Occipital lobe (tissue), 2 donors: ENCODE results near the gene CDC27. TPM values are rescaled to one million over a fixed set of nuclear protein-coding genes. Genes with fewer than 3 reads are reported as not detected.
"Not testable (repeated sequence)": the region's sequence is repeated elsewhere in the genome, so short reads cannot be mapped to it uniquely, and the experiment has no call there.

ENCODE experiments used
- DNase-seq: peaks from one replicate; lab custom pipeline; 2025; lab: John Stamatoyannopoulos, UW
- total RNA-seq: library from RNA; depleted of rRNA; stranded (reverse); fragments of >200 nt; gene quantifications from one replicate; pipeline ENCODE4 v1.2.3, GENCODE V29; 2014

CDC27 gene
- total RNA-seq = 168 TPM

GRCh38 chr17:47188876-47189731, at the start of gene CDC27:
TSS of gene CDC27 (minus strand) at chr17:47189295. CDS start at chr17:47189172, 123 bp downstream.
- peak; percentile 93 for DNase-seq

- DNase-seq = no peak
Observed at GRCh38 chr17:47238321-47239010, 49.4 kb upstream of the CDC27 start.

- no peak for DNase-seq
Observed at GRCh38 chr17:47237841-47238240, 48.7 kb upstream of the CDC27 start.

- DNase-seq = no peak
Observed at GRCh38 chr17:47235923-47236322, 46.8 kb upstream of the CDC27 start.

GRCh38 chr17:47235506-47235905, 46.4 kb upstream of the CDC27 start:
- no peak for DNase-seq

GRCh38 chr17:47232465-47232864, 43.4 kb upstream of the CDC27 start:
- no peak for DNase-seq

- no peak for DNase-seq
Observed at GRCh38 chr17:47231866-47232265, 42.8 kb upstream of the CDC27 start.

GRCh38 chr17:47231334-47231733, 42.2 kb upstream of the CDC27 start:
- DNase-seq = no peak

GRCh38 chr17:47230864-47231263, 41.8 kb upstream of the CDC27 start:
- no peak for DNase-seq

- peak; percentile 58 for DNase-seq
Observed at GRCh38 chr17:47229535-47230443, 40.7 kb upstream of the CDC27 start.

GRCh38 chr17:47227862-47228261, 38.8 kb upstream of the CDC27 start:
- DNase-seq = no peak

GRCh38 chr17:47225911-47226688, 37.0 kb upstream of the CDC27 start:
- no peak for DNase-seq

GRCh38 chr17:47225436-47225858, 36.4 kb upstream of the CDC27 start:
- no peak for DNase-seq

GRCh38 chr17:47224966-47225365, 35.9 kb upstream of the CDC27 start:
- DNase-seq = no peak

GRCh38 chr17:47224077-47224476, 35.0 kb upstream of the CDC27 start:
- DNase-seq = not testable (repeated sequence)

- no peak for DNase-seq
Observed at GRCh38 chr17:47223460-47223859, 34.4 kb upstream of the CDC27 start.

GRCh38 chr17:47223007-47223406, 33.9 kb upstream of the CDC27 start:
- no peak for DNase-seq

- DNase-seq = no peak
Observed at GRCh38 chr17:47222047-47222446, 33.0 kb upstream of the CDC27 start.

- DNase-seq = no peak
Observed at GRCh38 chr17:47221154-47221553, 32.1 kb upstream of the CDC27 start.

GRCh38 chr17:47220531-47220999, 31.5 kb upstream of the CDC27 start:
- DNase-seq = no peak
